Upper lobe of left lung (tissue), 4 donors: ENCODE measurements around the gene NCCRP1.

Source experiments
- CTCF ChIP-seq, 6 experiments: fragments of 450-650 bp in 4 of 6; fragments of 200-600 bp in 2 of 6; sonication (generic) in 2 of 6; IDR thresholded peaks; one replicate each; pipeline ENCODE4 v1.5.1; 2016 to 2019; ENCODE audit warnings: antibody characterized with exemption in 6 of 6
- EP300 ChIP-seq, 4 donors: sonication (generic); formaldehyde crosslinking; IDR thresholded peaks; one replicate each; pipeline ENCODE4 v1.5.1; 2017; ENCODE audit warnings: antibody characterized with exemption in 4 of 4, control low read depth in 2 of 4
- POLR2A ChIP-seq, 4 donors: fragments of 450-650 bp; IDR thresholded peaks; one replicate each; pipeline ENCODE4 v1.5.1; 2016 to 2017; ENCODE audit warnings: antibody characterized with exemption in 4 of 4, mild to moderate bottlenecking in 2 of 4
- POLR2AphosphoS5 ChIP-seq, 2 donors: sonication (generic); formaldehyde crosslinking; IDR thresholded peaks; one replicate each; pipeline ENCODE4 v1.5.1; 2017; ENCODE audit warnings: antibody characterized with exemption in 2 of 2

GRCh38 chr19:39170386-39171231 is 26.2 kb upstream of the NCCRP1 start:
- TF ChIP-seq POLR2A (IDR thresholded peaks at IDR 0.05) (no peak), CTCF (IDR thresholded peaks at IDR 0.05) (no peak), EP300 (IDR thresholded peaks at IDR 0.05) (no peak), POLR2AphosphoS5 (IDR thresholded peaks at IDR 0.05) (no peak)
